ENCODE measurements around the gene GIGYF2. TPM values are rescaled to one million over a fixed set of nuclear protein-coding genes. Genes with fewer than 3 reads are reported as not detected.

Gene GIGYF2
- total RNA-seq, 1 donor from 2014 or later, result 74.1 TPM

Small RNA genes within 50 kb of the gene (small RNA-seq; reads per million reads assigned to genes)
- gene RF00019 (not detected), gene RN7SL359P (0.12 reads per million), gene RNU6-107P (not detected)

Other genes starting within 250 kb of the GIGYF2 start
- gene ALPI, start 241.2 kb upstream of the GIGYF2 start, total RNA-seq, result not detected
- gene ECEL1, start 209.5 kb upstream of the GIGYF2 start, total RNA-seq, result 1.0 TPM
- gene PRSS56, start 176.9 kb upstream of the GIGYF2 start, total RNA-seq, result 1.0 TPM
- 32.9 TPM for gene CHRND, start 171.2 kb upstream of the GIGYF2 start, total RNA-seq
- gene CHRNG, start 157.6 kb upstream of the GIGYF2 start, total RNA-seq, result 35.5 TPM
- 3.7 TPM for gene TIGD1, start 146.8 kb upstream of the GIGYF2 start, total RNA-seq
- gene EIF4E2, start 146.6 kb upstream of the GIGYF2 start, total RNA-seq, result 204 TPM
- gene EFHD1, start 63.7 kb upstream of the GIGYF2 start, total RNA-seq, result 2.1 TPM
- gene KCNJ13, start 79.2 kb downstream of the GIGYF2 start, total RNA-seq, result not detected
- gene SNORC, start 172.9 kb downstream of the GIGYF2 start, total RNA-seq, result under 0.01 TPM